ENCODE data around the gene ATP2B2.

Gene ATP2B2

DNA sequence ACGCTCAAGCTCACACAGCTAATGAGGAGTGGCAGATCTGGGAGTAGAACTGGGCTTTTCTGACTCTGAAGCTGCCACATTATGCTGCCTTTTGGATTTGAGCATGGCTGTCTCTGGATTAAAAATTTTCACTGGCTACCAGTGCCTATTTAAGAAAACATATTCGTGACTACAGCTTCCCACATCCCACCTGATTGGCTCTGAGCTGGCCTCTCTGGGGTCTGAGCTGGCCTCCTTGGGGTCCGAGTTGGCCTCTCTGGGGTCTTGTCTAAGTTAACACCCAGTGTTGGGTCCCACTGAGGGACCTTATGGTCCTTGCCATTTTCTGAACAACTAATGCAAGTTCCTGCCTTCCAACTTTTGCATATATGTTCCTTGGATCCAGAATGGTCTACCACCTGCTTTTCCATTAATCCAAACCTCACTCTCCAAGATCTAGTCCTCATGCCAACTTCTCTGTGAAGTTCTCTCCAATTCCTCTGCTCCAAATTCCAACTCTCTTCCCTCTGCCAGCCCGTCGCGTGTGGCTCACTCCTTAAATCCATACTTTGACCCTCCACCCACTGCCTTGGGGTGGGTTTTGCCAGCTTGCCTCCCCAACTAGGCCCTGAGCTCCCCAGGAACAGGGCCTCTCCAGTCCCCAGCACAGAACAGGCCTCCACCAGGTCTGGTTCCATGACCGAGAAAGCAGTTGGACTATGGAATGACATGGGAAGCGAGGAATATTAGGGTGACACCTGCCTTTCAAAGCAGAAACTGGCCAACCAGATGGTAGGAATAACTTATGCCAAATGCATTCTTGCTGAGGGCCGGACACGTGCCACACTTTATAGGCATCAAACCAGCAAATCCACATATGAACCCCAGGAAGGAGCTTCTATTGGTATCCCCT, 42.5 kb downstream of the ATP2B2 start:
- H3K27ac ChIP-seq: peak overlapping the region in 3 of 11 experiments; percentile 44 to 59 (median 55); a peak in 5 of 22 replicates
- H3K9ac ChIP-seq: 0 out of 22 replicates have a peak overlapping the region, but pooled peaks of 1 of the 11 experiments have one; percentile 57
- peaks cover 0 to 42% (median 0%) of the 10 kb centered on the region in 11 experiments; a peak in 5 of 22 replicates for H4K20me1 ChIP-seq
- H3K4me3 ChIP-seq: no peak overlapping the region
- H3K4me2 ChIP-seq: peak overlapping the region; percentile 66 to 94 (median 80); a peak in 19 of 22 replicates
- H3K9me3 ChIP-seq (replicated peaks in 1 of 11): no peaks in the 10 kb centered on the region
- TF ChIP-seq Cebpa-rat (IDR thresholded peaks at IDR 0.05): no peak
- H3K4me1 ChIP-seq: peaks cover 51 to 100% (median 95%) of the 10 kb centered on the region in 10 experiments
- no peaks in the 10 kb centered on the region for H3K36me3 ChIP-seq
- no peaks in the 10 kb centered on the region for H3K27me3 ChIP-seq

DNA sequence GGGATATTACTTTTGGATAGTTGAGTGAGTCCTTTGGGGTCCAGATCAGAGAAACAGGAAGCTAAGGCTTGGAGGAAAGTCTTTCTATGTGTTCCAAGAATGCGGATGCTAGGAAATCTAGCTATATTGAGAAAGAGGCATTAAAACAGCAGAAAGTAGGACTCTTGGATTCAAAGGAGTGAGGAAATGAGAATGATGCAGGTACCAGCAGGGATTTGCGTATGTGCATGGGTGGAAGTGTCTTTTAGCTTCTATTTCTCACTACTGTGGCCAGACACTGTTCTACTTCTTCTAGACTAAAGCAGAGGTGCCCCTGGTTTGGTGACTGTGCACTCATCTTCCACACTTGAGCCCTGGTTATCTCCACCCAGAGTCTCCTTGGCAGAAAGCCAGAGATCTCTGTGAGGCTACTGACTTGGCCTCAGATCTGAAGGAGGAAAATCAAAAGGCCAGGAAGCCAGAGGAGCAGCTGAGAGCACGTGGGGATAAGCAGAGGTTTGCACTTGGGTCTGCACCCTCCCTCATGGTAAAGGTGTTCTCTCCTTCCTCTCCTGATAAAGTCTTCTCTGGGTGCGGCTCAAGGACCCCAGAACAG, 44.3 kb downstream of the ATP2B2 start:
- H4K20me1 ChIP-seq: peaks cover 0 to 56% (median 0%) of the 10 kb centered on the region in 11 experiments; a peak in 5 of 22 replicates
- TF ChIP-seq Cebpa-rat (IDR thresholded peaks at IDR 0.05): no peak
- peaks cover 69 to 100% (median 95%) of the 10 kb centered on the region in 10 experiments for H3K4me1 ChIP-seq

DNA sequence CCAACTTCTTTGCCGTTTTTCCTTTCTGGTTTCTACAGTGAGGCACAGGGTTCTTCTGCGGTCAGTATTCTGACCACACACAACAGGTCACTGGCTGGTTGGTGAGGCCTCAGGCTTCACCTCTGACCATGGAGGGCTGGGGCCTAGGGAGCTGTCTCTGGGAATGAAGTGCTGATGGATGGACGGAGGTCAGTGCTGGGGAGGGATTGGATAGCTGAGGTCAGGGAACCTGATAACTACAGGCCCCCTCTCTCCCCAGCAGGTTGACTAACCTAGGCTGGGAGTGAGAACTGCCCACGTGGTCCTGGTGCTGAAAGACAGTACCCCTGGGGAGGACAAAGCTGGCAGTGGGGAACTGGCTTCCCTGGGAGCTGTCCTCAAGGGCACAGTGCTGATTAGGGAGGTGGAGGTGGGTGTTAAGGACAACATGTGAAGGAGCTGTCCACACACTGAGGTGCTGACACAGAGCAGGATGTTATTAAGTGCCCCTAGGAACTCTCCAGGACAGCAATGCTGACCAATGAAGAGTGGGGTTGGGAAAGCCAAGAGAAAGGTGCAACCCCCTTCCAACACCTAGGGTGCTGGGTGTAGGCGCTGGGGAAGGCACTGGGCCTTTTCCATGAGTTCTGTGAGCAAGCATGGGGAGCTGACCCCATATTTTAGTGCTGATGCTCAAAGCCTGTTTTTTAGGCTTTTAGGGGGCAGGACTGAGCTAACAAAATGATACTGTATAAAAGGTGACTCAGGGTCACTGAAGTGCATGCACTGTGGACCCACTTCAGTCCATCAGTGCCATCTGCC, 45.2 kb downstream of the ATP2B2 start:
- H3K4me3 ChIP-seq: no peak overlapping the region
- peaks cover 73 to 100% (median 95%) of the 10 kb centered on the region in 10 experiments for H3K4me1 ChIP-seq
- H3K27ac ChIP-seq: no peak overlapping the region
- no peaks in the 10 kb centered on the region for H3K9me3 ChIP-seq (replicated peaks in 1 of 11)
- no peak overlapping the region for H3K9ac ChIP-seq
- H3K36me3 ChIP-seq: no peaks in the 10 kb centered on the region
- H3K27me3 ChIP-seq: no peaks in the 10 kb centered on the region
- peaks cover 0 to 59% (median 0%) of the 10 kb centered on the region in 11 experiments; a peak in 5 of 22 replicates for H4K20me1 ChIP-seq
- H3K4me2 ChIP-seq: peak overlapping the region in 8 of 11 experiments; percentile 7 to 94 (median 72); a peak in 9 of 22 replicates
- TF ChIP-seq Cebpa-rat (IDR thresholded peaks at IDR 0.05): no peak

More for the DNA sequence above, 44.3 kb downstream of the ATP2B2 start:
- H3K27me3 ChIP-seq: no peaks in the 10 kb centered on the region
- peak overlapping the region; percentile 66 to 94 (median 80) for H3K4me2 ChIP-seq
- H3K9me3 ChIP-seq (replicated peaks in 1 of 11): no peaks in the 10 kb centered on the region
- no peak overlapping the region for H3K27ac ChIP-seq
- H3K4me3 ChIP-seq: no peak overlapping the region
- H3K36me3 ChIP-seq: no peaks in the 10 kb centered on the region
- H3K9ac ChIP-seq: no peak overlapping the region

DNA sequence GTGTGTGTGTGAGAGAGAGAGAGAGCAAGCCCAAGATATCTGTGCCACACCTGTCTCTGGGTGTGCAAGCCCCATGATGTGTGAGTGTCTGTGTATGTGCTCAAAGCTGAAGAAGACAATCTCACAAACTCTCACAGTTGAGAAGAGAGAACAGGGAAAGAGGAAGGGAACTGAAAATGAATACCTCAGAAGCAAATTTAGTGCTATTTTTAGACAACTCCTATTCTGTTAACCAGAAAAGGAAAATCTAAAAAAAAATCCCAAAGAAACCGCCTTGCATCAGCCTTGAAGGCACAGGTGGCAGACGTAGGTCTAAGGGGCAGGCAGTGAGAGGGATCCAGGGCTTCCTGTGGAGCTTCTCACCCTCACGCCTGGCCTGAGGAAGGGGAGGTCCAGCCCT, 47.8 kb downstream of the ATP2B2 start:
- Histone ChIP-seq H3K27ac (no peak overlapping the region), H3K4me2 (peak overlapping the region; percentile 68 to 95 (median 80)), H3K4me3 (peak overlapping the region in 2 of 10 experiments; percentile 18 to 22; a peak in 3 of 20 replicates), H3K36me3 (no peaks in the 10 kb centered on the region), H4K20me1 (peaks cover 0 to 54% (median 0%) of the 10 kb centered on the region in 11 experiments; a peak in 5 of 22 replicates), H3K9ac (0 out of 22 replicates have a peak overlapping the region, but pooled peaks of 1 of the 11 experiments have one; percentile 24), H3K27me3 (no peaks in the 10 kb centered on the region), H3K9me3 (replicated peaks in 1 of 11) (no peaks in the 10 kb centered on the region), H3K4me1 (peaks cover 62 to 100% (median 90%) of the 10 kb centered on the region in 10 experiments)
- TF ChIP-seq Cebpa-rat (IDR thresholded peaks at IDR 0.05): no peak

DNA sequence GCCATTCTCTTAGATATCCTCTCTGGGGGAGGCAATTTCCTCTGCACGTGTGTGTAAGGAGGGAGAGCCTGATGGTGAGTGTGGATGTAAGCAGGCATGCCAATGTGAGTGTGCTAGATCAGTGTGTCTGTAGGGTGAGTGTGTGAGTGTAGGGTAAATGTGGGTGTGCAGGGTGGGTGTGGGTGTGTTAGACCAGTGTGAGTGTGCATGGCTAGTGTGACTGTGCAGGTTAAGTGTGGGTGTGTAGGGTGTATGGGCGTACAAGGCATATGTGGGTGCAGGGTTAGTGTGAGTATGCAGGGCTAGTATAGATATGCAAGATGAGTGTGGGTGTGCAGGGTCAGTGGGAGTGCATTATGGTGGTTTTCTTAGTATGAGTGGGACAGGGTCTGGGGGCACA, 48.4 kb downstream of the ATP2B2 start:
- H3K4me2 ChIP-seq: peak overlapping the region; percentile 68 to 95 (median 80)
- peak overlapping the region in 3 of 10 experiments; percentile 9 to 22 (median 18); a peak in 4 of 20 replicates for H3K4me3 ChIP-seq
- TF ChIP-seq Cebpa-rat (IDR thresholded peaks at IDR 0.05): no peak
- no peak overlapping the region for H3K27ac ChIP-seq
- no peaks in the 10 kb centered on the region for H3K27me3 ChIP-seq
- no peaks in the 10 kb centered on the region for H3K36me3 ChIP-seq
- peaks cover 0 to 54% (median 0%) of the 10 kb centered on the region in 11 experiments; a peak in 5 of 22 replicates for H4K20me1 ChIP-seq
- H3K9me3 ChIP-seq (replicated peaks in 1 of 11): no peaks in the 10 kb centered on the region
- peaks cover 56 to 100% (median 90%) of the 10 kb centered on the region in 10 experiments for H3K4me1 ChIP-seq
- 0 out of 22 replicates have a peak overlapping the region, but pooled peaks of 1 of the 11 experiments have one; percentile 24 for H3K9ac ChIP-seq

DNA sequence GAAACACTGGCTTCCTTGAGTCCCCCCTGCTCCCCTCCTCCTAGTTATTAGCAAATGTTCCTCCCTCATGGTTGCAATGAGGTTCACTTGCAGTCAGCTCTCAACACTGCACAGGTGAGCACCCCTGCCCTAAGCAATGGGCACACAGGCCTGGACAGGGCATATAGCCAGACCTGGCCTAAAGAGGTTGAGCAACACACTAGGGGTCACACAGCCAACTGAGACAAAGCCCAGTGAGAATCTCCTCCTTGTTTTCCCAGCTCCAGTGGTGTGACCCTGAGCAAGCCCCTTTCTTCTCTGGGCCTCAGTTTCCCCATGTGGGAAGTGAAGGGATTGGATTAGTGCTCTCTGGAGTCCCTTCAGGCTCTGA, 49.9 kb downstream of the ATP2B2 start:
- no peak overlapping the region for H3K27ac ChIP-seq
- peaks cover 42 to 95% (median 76%) of the 10 kb centered on the region in 10 experiments for H3K4me1 ChIP-seq
- H4K20me1 ChIP-seq: peaks cover 0 to 43% (median 0%) of the 10 kb centered on the region in 11 experiments; a peak in 4 of 22 replicates
- no peaks in the 10 kb centered on the region for H3K9me3 ChIP-seq (replicated peaks in 1 of 11)
- no peak for TF ChIP-seq Cebpa-rat (IDR thresholded peaks at IDR 0.05)
- no peaks in the 10 kb centered on the region for H3K36me3 ChIP-seq
- H3K9ac ChIP-seq: no peak overlapping the region
- H3K4me3 ChIP-seq: no peak overlapping the region
- H3K27me3 ChIP-seq: no peaks in the 10 kb centered on the region
- peak overlapping the region; percentile 6 to 95 (median 80); a peak in 20 of 22 replicates for H3K4me2 ChIP-seq

DNA sequence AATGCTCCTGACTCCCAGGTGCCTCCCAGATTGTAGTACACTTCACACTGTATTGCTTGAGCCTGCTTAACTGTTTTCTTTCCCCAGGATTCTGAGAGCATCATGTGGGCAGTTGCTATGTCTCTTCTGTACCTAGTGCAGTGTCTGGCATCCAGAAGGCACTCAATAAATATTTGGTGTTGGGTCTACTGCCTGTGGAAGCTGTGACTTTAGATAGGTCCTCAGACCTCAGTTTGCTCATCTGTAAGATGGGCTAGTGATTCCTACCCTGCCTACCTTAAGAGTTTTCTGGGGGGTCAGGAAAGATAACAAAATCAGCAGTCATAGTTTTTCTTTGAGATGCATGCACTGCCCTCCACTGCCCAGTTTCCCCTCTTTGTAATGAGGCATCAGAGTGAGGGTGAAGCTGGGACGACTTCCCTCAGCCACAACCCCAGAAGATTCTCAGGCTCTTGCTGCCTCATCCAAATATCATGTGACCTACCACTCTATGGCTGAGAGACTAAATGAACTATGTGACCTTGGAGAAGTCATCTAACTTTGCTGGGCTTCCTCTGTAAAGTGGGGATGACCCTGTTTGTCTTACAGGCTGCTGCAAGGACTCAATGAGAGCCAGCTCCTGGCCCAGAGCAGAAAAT, 50.4 kb downstream of the ATP2B2 start:
- Histone ChIP-seq H3K9me3 (replicated peaks in 1 of 11) (no peaks in the 10 kb centered on the region), H4K20me1 (peaks cover 0 to 38% (median 0%) of the 10 kb centered on the region in 11 experiments; a peak in 4 of 22 replicates), H3K27ac (no peak overlapping the region), H3K4me1 (peaks cover 39 to 95% (median 74%) of the 10 kb centered on the region in 10 experiments), H3K27me3 (no peaks in the 10 kb centered on the region), H3K36me3 (no peaks in the 10 kb centered on the region), H3K4me3 (no peak overlapping the region), H3K4me2 (peak overlapping the region; percentile 6 to 95 (median 80); a peak in 21 of 22 replicates), H3K9ac (no peak overlapping the region)
- no peak for TF ChIP-seq Cebpa-rat (IDR thresholded peaks at IDR 0.05)

All from BLaER1 treated with 17β-estradiol and CSF1 and Interleukin-3, amounts not matched to agents 10 nM and 100 nM (cell line).